ENCODE measurements around the gene C16orf95.

The C16orf95 gene

DNA sequence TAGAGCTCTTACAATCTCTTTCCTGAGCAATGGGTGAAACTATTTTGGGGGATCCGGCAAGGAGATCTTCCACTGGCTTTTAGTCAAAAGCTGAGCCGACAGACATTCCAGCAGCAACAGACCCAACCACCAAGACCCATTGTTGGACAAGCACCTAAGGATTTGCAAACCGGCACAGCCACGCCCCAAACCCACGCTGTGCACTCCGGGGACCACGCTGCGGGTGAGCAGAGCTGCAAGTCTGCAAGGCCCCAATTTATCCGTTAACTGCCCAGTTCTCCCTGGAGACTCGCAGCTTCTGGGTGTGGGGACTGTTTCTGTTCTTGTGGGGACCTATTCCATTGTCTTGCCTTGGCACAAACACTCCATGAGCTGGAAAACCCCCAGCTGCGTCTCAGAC lies 45.9 kb downstream of the C16orf95 start:
- no peaks in the 10 kb centered on the region for H3K9me3 ChIP-seq
- H3K4me1 ChIP-seq = no peaks in the 10 kb centered on the region
- H3K36me3 ChIP-seq = no peaks in the 10 kb centered on the region
- H3K27me3 ChIP-seq = no peaks in the 10 kb centered on the region
- H3K4me3 ChIP-seq = no peak overlapping the region
- DNase-seq = peak in 1 of 2 donors; percentile 43
- intact Hi-C loops (cut with DNase I; ENCODE audit: low total_unique reads) = no loop called here
- TF ChIP-seq, protein P1, sequence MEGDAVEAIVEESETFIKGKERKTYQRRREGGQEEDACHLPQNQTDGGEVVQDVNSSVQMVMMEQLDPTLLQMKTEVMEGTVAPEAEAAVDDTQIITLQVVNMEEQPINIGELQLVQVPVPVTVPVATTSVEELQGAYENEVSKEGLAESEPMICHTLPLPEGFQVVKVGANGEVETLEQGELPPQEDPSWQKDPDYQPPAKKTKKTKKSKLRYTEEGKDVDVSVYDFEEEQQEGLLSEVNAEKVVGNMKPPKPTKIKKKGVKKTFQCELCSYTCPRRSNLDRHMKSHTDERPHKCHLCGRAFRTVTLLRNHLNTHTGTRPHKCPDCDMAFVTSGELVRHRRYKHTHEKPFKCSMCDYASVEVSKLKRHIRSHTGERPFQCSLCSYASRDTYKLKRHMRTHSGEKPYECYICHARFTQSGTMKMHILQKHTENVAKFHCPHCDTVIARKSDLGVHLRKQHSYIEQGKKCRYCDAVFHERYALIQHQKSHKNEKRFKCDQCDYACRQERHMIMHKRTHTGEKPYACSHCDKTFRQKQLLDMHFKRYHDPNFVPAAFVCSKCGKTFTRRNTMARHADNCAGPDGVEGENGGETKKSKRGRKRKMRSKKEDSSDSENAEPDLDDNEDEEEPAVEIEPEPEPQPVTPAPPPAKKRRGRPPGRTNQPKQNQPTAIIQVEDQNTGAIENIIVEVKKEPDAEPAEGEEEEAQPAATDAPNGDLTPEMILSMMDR (IDR thresholded peaks at IDR 0.05) = no peak
- no peak overlapping the region for H3K27ac ChIP-seq

DNA sequence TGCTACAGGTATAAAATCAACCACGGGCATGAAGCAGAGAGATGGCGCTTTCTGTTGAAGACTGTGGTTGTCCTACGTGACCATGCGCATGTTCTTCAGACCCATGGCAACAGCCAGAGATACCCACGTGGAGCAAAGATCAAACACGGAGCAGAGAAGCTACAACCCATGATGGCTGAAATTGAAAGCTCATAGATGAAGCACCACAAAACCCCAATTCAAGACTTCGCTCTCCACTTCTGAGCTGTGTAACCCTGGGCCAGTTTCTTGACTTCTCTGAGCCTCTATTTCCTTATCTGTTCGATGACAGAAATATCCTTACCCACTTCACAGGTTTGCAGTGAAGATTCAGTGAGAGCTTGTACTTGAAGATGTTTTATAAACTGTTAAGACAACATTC lies 49.6 kb downstream of the C16orf95 start:
- no peaks in the 10 kb centered on the region for H3K36me3 ChIP-seq
- peaks cover 0 to 4% (median 0%) of the 10 kb centered on the region in 4 donors for H3K4me1 ChIP-seq
- DNase-seq = peak in 1 of 2 donors; percentile 9
- H3K27ac ChIP-seq = no peak overlapping the region
- intact Hi-C loops (cut with DNase I; ENCODE audit: low total_unique reads) = no loop called here
- no peak overlapping the region for H3K4me3 ChIP-seq
- no peaks in the 10 kb centered on the region for H3K9me3 ChIP-seq
- TF ChIP-seq, protein P1 (IDR thresholded peaks at IDR 0.05) = no peak
- no peaks in the 10 kb centered on the region for H3K27me3 ChIP-seq

DNA sequence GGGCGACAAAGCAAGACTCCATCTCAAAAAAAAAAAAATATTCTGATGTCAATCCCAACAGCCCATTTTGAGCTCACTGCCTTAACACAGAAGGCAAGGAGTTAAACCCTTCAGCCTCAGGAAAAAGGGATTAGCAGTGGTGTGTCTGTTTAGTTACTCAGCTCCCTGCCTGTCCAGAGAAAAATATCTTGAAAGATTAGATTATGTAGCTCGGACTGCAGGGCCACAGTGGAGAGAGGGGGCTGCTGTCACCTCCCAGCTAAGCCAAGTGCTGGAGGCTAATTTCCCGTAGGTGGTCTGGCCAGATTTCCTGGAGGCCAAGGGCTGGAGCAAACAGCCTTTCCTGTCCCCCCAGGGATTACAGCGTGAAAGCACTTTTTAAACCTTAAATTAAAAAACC lies 50.3 kb downstream of the C16orf95 start:
- TF ChIP-seq, protein P1 (IDR thresholded peaks at IDR 0.05) = no peak
- no peaks in the 10 kb centered on the region for H3K36me3 ChIP-seq
- no peaks in the 10 kb centered on the region for H3K9me3 ChIP-seq
- no peak overlapping the region for H3K27ac ChIP-seq
- peak in 1 of 2 donors; percentile 29 for DNase-seq
- intact Hi-C loops (cut with DNase I; ENCODE audit: low total_unique reads) = no loop called here
- H3K4me3 ChIP-seq = no peak overlapping the region
- H3K27me3 ChIP-seq = no peaks in the 10 kb centered on the region
- H3K4me1 ChIP-seq = peaks cover 0 to 4% (median 0%) of the 10 kb centered on the region in 4 donors

DNA sequence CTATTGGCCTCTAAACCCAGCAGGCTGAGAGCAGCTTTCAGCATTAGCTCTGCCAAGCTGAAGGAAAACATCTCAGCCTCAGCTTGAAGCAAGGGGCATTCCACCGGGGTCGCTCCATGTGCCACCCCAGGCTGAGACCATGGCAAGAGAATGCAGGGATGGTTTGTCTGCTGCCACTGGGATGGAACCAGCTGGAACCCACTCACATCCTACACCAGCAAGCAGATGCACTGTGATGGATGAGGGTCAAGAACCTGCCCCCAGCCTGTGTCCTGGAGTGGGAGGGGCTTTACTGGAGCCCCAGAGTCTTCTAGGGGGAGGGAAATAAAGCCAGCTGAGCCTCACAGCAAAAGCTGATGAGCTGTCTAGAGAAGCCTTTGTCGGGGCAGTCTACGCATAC lies 51.9 kb downstream of the C16orf95 start:
- no peaks in the 10 kb centered on the region for H3K9me3 ChIP-seq
- intact Hi-C loops (cut with DNase I; ENCODE audit: low total_unique reads) = no loop called here
- no peak overlapping the region for H3K27ac ChIP-seq
- H3K27me3 ChIP-seq = no peaks in the 10 kb centered on the region
- no peaks in the 10 kb centered on the region for H3K36me3 ChIP-seq
- H3K4me3 ChIP-seq = no peak overlapping the region
- DNase-seq = peak in 1 of 2 donors; percentile 29
- H3K4me1 ChIP-seq = peaks cover 0 to 4% (median 0%) of the 10 kb centered on the region in 4 donors
- TF ChIP-seq, protein P1 (IDR thresholded peaks at IDR 0.05) = no peak

DNA sequence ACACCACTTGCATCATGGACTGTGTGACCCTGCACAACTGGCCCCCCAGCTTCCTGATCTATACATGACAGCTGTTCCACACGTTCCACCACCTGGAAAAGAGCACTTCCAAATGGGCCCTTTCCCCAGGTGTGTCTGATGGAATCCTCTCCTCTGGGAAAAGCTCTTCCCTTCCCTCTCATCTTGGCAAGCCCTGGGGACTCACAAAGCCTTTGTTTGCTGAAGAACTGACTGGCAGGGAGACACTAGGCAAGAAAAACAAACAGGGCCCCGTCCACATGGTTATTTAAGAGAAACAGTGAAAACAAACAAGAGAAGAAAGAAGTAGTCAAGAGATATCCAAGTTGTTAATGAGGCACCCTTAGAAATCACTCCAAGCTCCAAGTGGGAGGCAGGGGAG lies 52.6 kb downstream of the C16orf95 start:
- Histone ChIP-seq H3K4me3 (no peak overlapping the region), H3K9me3 (no peaks in the 10 kb centered on the region), H3K4me1 (peaks cover 0 to 4% (median 0%) of the 10 kb centered on the region in 4 donors), H3K27ac (no peak overlapping the region), H3K36me3 (no peaks in the 10 kb centered on the region), H3K27me3 (no peaks in the 10 kb centered on the region)
- intact Hi-C loops (cut with DNase I; ENCODE audit: low total_unique reads) = no loop called here
- TF ChIP-seq, protein P1 (IDR thresholded peaks at IDR 0.05) = no peak
- no peak for DNase-seq
